ENCODE data around the gene LRRC9.
"Not testable (repeated sequence)": the region's sequence is repeated elsewhere in the genome, so short reads cannot be mapped to it uniquely, and the experiment has no call there.

- TF ChIP-seq CTCF (conservative IDR thresholded peaks at IDR 0.05; ENCODE audit: low read length); EZH2phosphoT487 (IDR thresholded peaks at IDR 0.05; ENCODE audit: borderline replicate concordance): not testable (repeated sequence)
Observed at GRCh38 chr14:60099855-60100254, 179.9 kb downstream of the LRRC9 start.
